ENCODE data around the gene OS9.
"Not testable (repeated sequence)": the region's sequence is repeated elsewhere in the genome, so short reads cannot be mapped to it uniquely, and the experiment has no call there.

OS9 gene

GRCh38 chr12:57694459-57695019, 607 bp downstream of the OS9 start:
- in situ Hi-C loops (cut with MboI; ENCODE audit: low sequenced_read_pairs) = no loop called here

GRCh38 chr12:57695770-57696432, 2.0 kb downstream of the OS9 start:
- in situ Hi-C loops (cut with MboI; ENCODE audit: low sequenced_read_pairs) = no loop called here

- in situ Hi-C loops (cut with MboI; ENCODE audit: low sequenced_read_pairs) = no loop called here
Measured at GRCh38 chr12:57697076-57697475, 3.1 kb downstream of the OS9 start.

GRCh38 chr12:57698414-57698813, 4.5 kb downstream of the OS9 start:
- in situ Hi-C loops (cut with MboI; ENCODE audit: low sequenced_read_pairs) = no loop called here

GRCh38 chr12:57700317-57700716, 6.4 kb downstream of the OS9 start:
- in situ Hi-C loops (cut with MboI; ENCODE audit: low sequenced_read_pairs) = no loop called here

- in situ Hi-C loops (cut with MboI; ENCODE audit: low sequenced_read_pairs) = no loop called here
Measured at GRCh38 chr12:57707250-57707649, 13.3 kb downstream of the OS9 start.

GRCh38 chr12:57708296-57708695, 14.4 kb downstream of the OS9 start:
- in situ Hi-C loops (cut with MboI; ENCODE audit: low sequenced_read_pairs) = no loop called here

GRCh38 chr12:57712701-57713100, 18.8 kb downstream of the OS9 start:
- in situ Hi-C loops (cut with MboI; ENCODE audit: low sequenced_read_pairs) = no loop called here

- in situ Hi-C loops (cut with MboI; ENCODE audit: low sequenced_read_pairs) = no loop called here
Measured at GRCh38 chr12:57713209-57713608, 19.3 kb downstream of the OS9 start.

GRCh38 chr12:57715036-57715748, 21.3 kb downstream of the OS9 start:
- in situ Hi-C loops (cut with MboI; ENCODE audit: low sequenced_read_pairs) = not testable (repeated sequence)

- in situ Hi-C loops (cut with MboI; ENCODE audit: low sequenced_read_pairs) = no loop called here
Measured at GRCh38 chr12:57715786-57716185, 21.9 kb downstream of the OS9 start.

GRCh38 chr12:57716305-57716704, 22.4 kb downstream of the OS9 start:
- in situ Hi-C loops (cut with MboI; ENCODE audit: low sequenced_read_pairs) = no loop called here

GRCh38 chr12:57717131-57717530, 23.2 kb downstream of the OS9 start:
- in situ Hi-C loops (cut with MboI; ENCODE audit: low sequenced_read_pairs) = no loop called here

GRCh38 chr12:57717846-57718640, 24.1 kb downstream of the OS9 start:
- in situ Hi-C loops (cut with MboI; ENCODE audit: low sequenced_read_pairs) = no loop called here

- in situ Hi-C loops (cut with MboI; ENCODE audit: low sequenced_read_pairs) = no loop called here
Measured at GRCh38 chr12:57718641-57719528, 25.0 kb downstream of the OS9 start.

GRCh38 chr12:57719777-57720605, 26.1 kb downstream of the OS9 start:
- in situ Hi-C loops (cut with MboI; ENCODE audit: low sequenced_read_pairs) = no loop called here

GRCh38 chr12:57720606-57721595, 27.0 kb downstream of the OS9 start:
- in situ Hi-C loops (cut with MboI; ENCODE audit: low sequenced_read_pairs) = no loop called here

GRCh38 chr12:57721846-57722608, 28.1 kb downstream of the OS9 start:
- in situ Hi-C loops (cut with MboI; ENCODE audit: low sequenced_read_pairs) = not testable (repeated sequence)
